Measurements from ENCODE around the gene GNAZ.

The GNAZ gene

DNA sequence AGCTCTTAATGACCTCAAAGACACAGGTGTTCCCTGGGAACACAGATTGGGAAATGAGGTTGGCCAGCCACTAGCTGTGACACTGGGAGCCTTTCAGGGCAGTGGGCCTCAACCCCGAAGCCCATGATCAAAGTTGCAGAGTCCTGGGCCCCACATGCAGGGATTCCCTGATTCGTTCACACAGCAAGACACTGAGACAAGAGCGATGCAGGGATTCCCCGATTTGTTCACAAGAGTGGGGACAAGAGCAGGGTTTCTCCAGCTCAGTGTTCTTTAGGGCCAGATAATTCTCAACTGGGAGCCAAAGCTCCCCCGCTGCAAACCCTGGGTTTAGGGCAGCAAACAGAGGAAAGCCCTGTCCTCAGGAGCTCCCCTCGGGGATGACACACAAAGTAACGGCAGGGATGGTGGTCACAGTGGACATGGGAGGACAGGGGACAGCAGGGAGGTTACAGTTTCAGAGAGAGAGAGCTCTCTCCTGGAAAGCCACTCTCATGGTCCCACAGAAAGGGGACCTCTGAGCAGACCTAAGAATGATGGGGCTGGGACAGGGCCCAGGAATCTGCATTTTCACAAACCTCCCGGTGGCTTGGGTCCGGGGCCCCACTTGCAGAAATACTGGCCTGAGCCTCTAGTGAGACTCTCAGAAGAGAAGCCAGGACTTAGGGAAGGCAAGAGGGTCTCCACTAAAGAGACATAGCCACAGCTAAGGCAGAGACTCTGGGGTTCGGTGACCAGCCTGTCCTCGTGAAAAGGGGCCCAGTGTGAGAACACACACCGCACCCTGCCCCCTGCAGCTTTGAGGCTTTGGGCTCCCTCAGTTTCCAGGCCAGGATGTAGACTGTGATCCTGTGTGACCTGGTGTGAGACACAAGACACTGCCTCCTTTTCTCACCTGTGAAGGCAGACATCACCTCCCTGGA lies 7.4 kb upstream of the GNAZ start:
- H3K4me3 ChIP-seq (ENCODE audit: low read length), result no peak overlapping the region
- H3K27me3 ChIP-seq (ENCODE audit: insufficient read depth, low read length), result peaks cover 10% of the 10 kb centered on the region
- H3K36me3 ChIP-seq (ENCODE audit: insufficient read depth, low read length), result no peaks in the 10 kb centered on the region
- H2AFZ ChIP-seq (ENCODE audit: low read depth, low read length), result no peak overlapping the region
- no peaks in the 10 kb centered on the region for H3K4me1 ChIP-seq (ENCODE audit: insufficient read depth, low read length)
- H3K9me3 ChIP-seq (ENCODE audit: low read length), result no peaks in the 10 kb centered on the region

DNA sequence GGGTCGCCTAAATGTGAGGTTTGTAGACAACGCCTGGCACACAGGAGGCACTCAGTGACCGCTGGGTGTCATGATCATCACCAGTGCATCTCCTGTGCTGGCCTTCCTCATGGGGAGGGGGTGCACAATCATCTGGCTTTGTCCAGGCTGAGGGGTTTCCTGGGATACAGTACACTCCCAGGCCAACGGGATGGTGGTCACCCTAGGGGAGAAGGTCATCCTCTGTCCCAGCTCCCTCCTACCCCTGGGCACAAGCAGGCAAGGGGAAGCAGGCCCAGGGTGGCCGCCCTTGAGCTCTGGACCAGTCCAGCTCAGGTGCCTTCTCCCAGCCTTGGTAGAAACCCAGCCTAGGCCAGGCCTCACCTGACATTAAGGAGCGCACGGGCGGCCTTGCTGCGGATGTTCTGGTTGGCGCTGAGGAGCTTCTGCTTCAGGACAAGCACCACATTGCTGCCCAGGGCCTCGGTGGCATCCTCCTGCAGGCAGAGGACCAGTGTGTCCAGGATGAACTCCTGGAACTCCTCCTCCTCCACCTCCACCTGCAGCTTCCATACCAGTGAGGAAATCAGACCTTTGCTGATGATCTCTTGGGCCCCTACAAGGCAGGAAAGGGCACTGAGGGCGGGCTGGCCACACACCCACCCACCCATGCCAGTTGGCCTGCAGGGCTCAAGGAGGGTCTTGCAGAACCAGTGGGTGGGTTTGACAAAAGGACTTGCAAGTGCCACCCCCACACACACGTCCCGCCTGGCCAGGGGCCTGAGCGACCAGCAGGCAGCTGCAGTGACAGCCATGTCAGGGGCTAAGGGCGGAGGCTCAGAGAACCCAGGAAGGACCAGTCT lies 6.6 kb upstream of the GNAZ start:
- Histone ChIP-seq H3K9me3 (ENCODE audit: low read length) (no peaks in the 10 kb centered on the region), H3K27me3 (ENCODE audit: insufficient read depth, low read length) (peaks cover 13% of the 10 kb centered on the region), H2AFZ (ENCODE audit: low read depth, low read length) (no peak overlapping the region), H3K36me3 (ENCODE audit: insufficient read depth, low read length) (no peaks in the 10 kb centered on the region), H3K4me3 (ENCODE audit: low read length) (no peak overlapping the region), H3K4me1 (ENCODE audit: insufficient read depth, low read length) (no peaks in the 10 kb centered on the region)

GRCh38 chr22:23064381-23065068 lies 5.8 kb upstream of the GNAZ start:
- no peak overlapping the region for H3K4me3 ChIP-seq (ENCODE audit: low read length)
- H3K9me3 ChIP-seq (ENCODE audit: low read length), result no peaks in the 10 kb centered on the region
- peaks cover 17% of the 10 kb centered on the region for H3K27me3 ChIP-seq (ENCODE audit: insufficient read depth, low read length)

DNA sequence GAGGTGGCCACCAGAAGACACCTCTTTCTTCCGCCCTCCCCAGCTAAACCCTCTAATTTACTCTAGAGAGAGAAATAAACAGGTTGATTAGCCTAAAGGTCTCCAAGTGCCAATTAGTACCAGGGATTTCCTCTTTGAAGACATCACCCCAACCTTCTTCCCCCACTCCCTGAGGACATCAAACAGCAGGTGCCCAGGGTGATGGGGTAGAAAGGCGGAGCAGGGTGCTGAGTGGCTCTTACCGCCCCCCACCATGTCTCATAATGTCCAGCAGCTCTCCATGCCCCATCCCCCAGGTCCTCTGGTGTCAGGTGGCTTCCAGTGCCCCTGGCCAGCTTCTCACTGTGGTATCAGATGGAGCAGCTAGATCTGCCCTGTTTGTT lies 5.3 kb upstream of the GNAZ start:
- Histone ChIP-seq H3K36me3 (ENCODE audit: insufficient read depth, low read length) (no peaks in the 10 kb centered on the region), H3K4me1 (ENCODE audit: insufficient read depth, low read length) (peaks cover 7% of the 10 kb centered on the region), H3K27me3 (ENCODE audit: insufficient read depth, low read length) (peaks cover 17% of the 10 kb centered on the region), H2AFZ (ENCODE audit: low read depth, low read length) (no peak overlapping the region), H3K9me3 (ENCODE audit: low read length) (no peaks in the 10 kb centered on the region), H3K4me3 (ENCODE audit: low read length) (no peak overlapping the region)

More at GRCh38 chr22:23064381-23065068, 5.8 kb upstream of the GNAZ start:
- Histone ChIP-seq H3K36me3 (ENCODE audit: insufficient read depth, low read length) (no peaks in the 10 kb centered on the region), H3K4me1 (ENCODE audit: insufficient read depth, low read length) (peaks cover 3% of the 10 kb centered on the region), H2AFZ (ENCODE audit: low read depth, low read length) (no peak overlapping the region)

- H3K4me1 ChIP-seq (ENCODE audit: insufficient read depth, low read length), result peaks cover 7% of the 10 kb centered on the region
- H3K36me3 ChIP-seq (ENCODE audit: insufficient read depth, low read length), result no peaks in the 10 kb centered on the region
- no peaks in the 10 kb centered on the region for H3K9me3 ChIP-seq (ENCODE audit: low read length)
- no peak overlapping the region for H2AFZ ChIP-seq (ENCODE audit: low read depth, low read length)
- no peak overlapping the region for H3K4me3 ChIP-seq (ENCODE audit: low read length)
- peaks cover 17% of the 10 kb centered on the region for H3K27me3 ChIP-seq (ENCODE audit: insufficient read depth, low read length)
Measured at GRCh38 chr22:23065495-23066122, 4.7 kb upstream of the GNAZ start.

DNA sequence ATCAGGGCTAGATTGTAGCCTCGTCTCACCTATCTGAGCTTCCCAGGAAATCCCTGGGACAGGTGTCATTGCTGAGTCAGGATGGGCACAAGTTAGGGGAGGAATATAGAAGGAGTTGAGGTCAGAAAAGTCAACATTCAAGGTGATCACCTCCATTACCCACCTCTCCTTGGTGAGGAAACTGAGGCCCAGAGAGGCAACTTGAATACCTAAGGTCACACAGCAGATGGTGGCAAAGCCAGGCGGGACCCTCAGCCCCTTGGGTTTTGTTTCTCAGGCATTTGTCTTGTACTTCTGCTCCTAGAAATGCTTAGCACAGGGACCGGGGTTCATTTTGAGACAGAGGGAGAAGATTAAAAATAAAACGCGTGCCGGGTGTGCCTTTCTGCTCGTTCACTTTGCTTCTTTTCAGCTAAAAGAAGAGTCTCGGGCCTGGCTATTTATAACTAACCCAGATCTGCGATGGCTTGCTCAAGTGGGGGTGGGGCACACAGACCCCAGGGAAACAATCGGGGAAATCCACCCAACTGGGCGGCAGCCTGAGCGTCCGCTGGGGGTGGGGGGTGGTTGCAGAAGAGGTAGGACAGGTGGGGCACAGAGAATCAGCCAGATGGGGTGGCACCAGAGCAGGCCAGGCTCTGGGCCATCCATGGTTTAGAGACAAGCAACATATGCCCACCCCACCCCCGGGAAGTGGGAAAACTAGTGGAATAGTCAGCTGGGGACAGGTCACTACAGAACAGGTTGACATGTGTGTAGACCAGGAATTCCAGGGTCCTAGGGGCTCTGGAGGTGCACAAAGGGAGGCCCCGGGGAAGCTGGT lies 3.9 kb upstream of the GNAZ start:
- no peak overlapping the region for H3K4me3 ChIP-seq (ENCODE audit: low read length)
- no peaks in the 10 kb centered on the region for H3K36me3 ChIP-seq (ENCODE audit: insufficient read depth, low read length)
- no peak overlapping the region for H2AFZ ChIP-seq (ENCODE audit: low read depth, low read length)
- H3K27me3 ChIP-seq (ENCODE audit: insufficient read depth, low read length), result peaks cover 17% of the 10 kb centered on the region
- peaks cover 10% of the 10 kb centered on the region for H3K4me1 ChIP-seq (ENCODE audit: insufficient read depth, low read length)
- no peaks in the 10 kb centered on the region for H3K9me3 ChIP-seq (ENCODE audit: low read length)

DNA sequence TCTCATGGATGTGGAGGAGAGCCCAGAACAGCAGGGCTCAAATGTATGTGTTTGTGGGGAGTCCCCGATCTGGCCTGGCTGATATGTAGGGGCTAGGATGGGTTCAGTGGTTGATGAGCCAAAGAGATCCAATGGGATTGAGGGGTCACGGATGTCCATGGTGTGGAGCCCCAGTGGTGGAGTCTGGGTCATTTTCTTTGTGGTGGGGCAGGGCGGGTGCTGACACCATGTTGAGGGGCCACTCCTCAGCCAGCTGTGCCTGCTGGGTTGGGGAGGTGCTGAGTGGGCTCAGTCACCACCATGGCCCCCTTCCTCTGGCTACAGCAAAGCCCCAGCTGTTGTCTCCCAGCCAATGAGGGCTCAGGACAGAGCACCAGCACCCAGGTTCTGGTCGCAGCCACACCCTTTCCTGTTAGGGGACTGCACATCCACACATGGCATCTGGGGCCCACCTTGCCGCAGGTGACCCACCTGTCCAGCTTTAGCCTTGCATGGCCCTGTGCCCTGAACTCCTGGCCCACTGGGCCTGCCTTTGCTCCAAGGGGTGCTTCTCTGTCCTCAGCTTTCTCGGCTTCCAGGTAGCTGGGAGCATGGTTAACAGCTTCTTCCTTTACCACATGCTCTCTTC lies 3.2 kb upstream of the GNAZ start:
- Histone ChIP-seq H3K4me1 (ENCODE audit: insufficient read depth, low read length) (peaks cover 17% of the 10 kb centered on the region), H3K27me3 (ENCODE audit: insufficient read depth, low read length) (peaks cover 13% of the 10 kb centered on the region), H2AFZ (ENCODE audit: low read depth, low read length) (no peak overlapping the region), H3K36me3 (ENCODE audit: insufficient read depth, low read length) (no peaks in the 10 kb centered on the region), H3K9me3 (ENCODE audit: low read length) (no peaks in the 10 kb centered on the region), H3K4me3 (ENCODE audit: low read length) (no peak overlapping the region)

- no peaks in the 10 kb centered on the region for H3K9me3 ChIP-seq (ENCODE audit: low read length)
- H3K4me3 ChIP-seq (ENCODE audit: low read length), result no peak overlapping the region
- no peaks in the 10 kb centered on the region for H3K36me3 ChIP-seq (ENCODE audit: insufficient read depth, low read length)
- no peak overlapping the region for H2AFZ ChIP-seq (ENCODE audit: low read depth, low read length)
- H3K27me3 ChIP-seq (ENCODE audit: insufficient read depth, low read length), result peaks cover 13% of the 10 kb centered on the region
- H3K4me1 ChIP-seq (ENCODE audit: insufficient read depth, low read length), result peaks cover 17% of the 10 kb centered on the region
Measured at GRCh38 chr22:23067691-23068090, 2.6 kb upstream of the GNAZ start.

DNA sequence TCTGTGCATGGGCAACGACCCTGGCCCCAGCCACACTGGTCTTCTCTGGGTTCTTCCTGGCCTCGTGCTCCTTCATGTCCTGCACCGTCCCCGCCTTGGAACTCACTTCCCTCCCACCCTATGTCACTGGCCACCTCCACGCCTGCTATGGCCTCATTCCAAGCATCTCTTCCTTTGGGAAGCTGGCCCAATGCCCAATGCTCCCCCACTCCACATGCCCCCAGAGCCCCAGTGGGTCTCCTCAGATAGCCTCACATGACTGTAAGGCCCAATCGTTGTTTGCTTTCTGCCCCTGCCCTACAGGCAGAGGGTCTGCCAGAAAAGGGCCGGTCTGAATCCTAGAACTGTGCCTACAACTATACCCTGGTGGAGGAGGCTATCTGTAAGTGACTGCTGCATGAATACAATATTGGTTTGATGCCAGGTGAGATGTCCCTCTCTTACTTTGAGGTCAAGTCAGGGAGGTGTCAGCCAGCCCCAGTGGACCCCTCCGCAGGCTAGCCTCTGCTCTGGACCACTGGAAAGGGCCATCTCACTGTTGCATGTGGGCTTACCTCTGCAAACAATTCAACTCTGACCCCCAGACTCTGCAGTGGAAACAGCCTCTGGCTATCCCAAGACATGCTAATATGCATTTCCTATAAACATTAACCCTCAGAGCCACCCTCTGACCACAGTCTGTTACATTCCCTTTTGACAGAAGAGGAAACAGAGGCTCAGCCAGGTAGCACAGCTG lies 2.1 kb upstream of the GNAZ start:
- Histone ChIP-seq H2AFZ (ENCODE audit: low read depth, low read length) (no peak overlapping the region), H3K9me3 (ENCODE audit: low read length) (no peaks in the 10 kb centered on the region), H3K4me1 (ENCODE audit: insufficient read depth, low read length) (peaks cover 17% of the 10 kb centered on the region), H3K4me3 (ENCODE audit: low read length) (no peak overlapping the region), H3K36me3 (ENCODE audit: insufficient read depth, low read length) (peaks cover 3% of the 10 kb centered on the region), H3K27me3 (ENCODE audit: insufficient read depth, low read length) (peaks cover 13% of the 10 kb centered on the region)

DNA sequence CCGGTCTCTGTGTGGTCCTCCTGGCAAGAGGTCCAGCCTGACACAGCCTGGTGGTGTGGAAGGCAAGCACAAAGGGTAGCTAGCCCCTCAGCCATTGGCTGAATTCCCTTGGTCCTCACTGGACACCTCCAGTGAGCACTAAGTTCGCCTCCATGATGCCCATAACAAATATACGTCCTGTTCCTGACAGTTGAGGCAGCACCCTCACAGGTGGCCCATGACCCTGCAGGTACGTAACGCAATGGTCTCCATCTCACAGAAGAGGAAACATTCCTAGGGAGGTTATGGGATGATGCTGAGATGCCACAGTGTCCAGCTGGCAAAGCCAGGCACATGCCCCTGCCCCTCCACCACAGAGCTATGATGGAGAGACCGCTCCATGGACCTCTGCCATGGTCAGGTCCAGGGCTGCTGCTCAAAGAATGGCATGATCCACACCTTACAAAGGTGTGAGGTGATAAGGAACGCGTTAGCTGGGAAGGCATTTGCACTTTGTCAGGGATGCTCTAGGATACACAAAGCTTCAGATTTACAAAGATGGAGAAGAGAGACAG lies 1.4 kb upstream of the GNAZ start:
- Histone ChIP-seq H3K4me1 (ENCODE audit: insufficient read depth, low read length) (peaks cover 17% of the 10 kb centered on the region), H3K9me3 (ENCODE audit: low read length) (no peaks in the 10 kb centered on the region), H3K36me3 (ENCODE audit: insufficient read depth, low read length) (peaks cover 5% of the 10 kb centered on the region), H2AFZ (ENCODE audit: low read depth, low read length) (peak overlapping the region; percentile 93), H3K4me3 (ENCODE audit: low read length) (no peak overlapping the region), H3K27me3 (ENCODE audit: insufficient read depth, low read length) (peaks cover 13% of the 10 kb centered on the region)
